Hepatocyte (in vitro differentiated cells): ENCODE data around the gene LAG3. TPM values are rescaled to one million over a fixed set of nuclear protein-coding genes. Genes with fewer than 3 reads are reported as not detected.

Experiments
- DNase-seq: peaks from one replicate; pipeline ENCODE4 v3.0.0-alpha.2; 2016; ENCODE audit warnings: low spot score
- H2AFZ ChIP-seq: fragments of 200-600 bp; sonication (generic); 2 replicates; pipeline ENCODE4 v1.6.0; 2016; ENCODE audit warnings: antibody characterized with exemption, mild to moderate bottlenecking
- H3K27ac ChIP-seq: fragments of 200-600 bp; sonication (generic); 2 replicates; pipeline ENCODE4 v1.5.1; 2016; ENCODE audit warnings: mild to moderate bottlenecking
- H3K27me3 ChIP-seq: fragments of 200-600 bp; sonication (generic); 2 replicates; pipeline ENCODE4 v1.6.1; 2016
- H3K36me3 ChIP-seq: fragments of 200-600 bp; sonication (generic); replicated peaks from 2 replicates; pipeline ENCODE4 v1.5.1; 2016; ENCODE audit warnings: low read depth; ENCODE audit not compliant: insufficient read depth
- H3K4me1 ChIP-seq: fragments of 200-600 bp; sonication (generic); 2 replicates; pipeline ENCODE4 v1.5.1; 2016; ENCODE audit warnings: mild to moderate bottlenecking, moderate library complexity; ENCODE audit not compliant: insufficient read depth
- H3K4me2 ChIP-seq: fragments of 200-600 bp; sonication (generic); 2 replicates; pipeline ENCODE4 v1.6.0; 2016
- H3K4me3 ChIP-seq: fragments of 200-600 bp; sonication (generic); 2 replicates; pipeline ENCODE4 v1.5.1; 2016; ENCODE audit warnings: mild to moderate bottlenecking
- H3K79me2 ChIP-seq: fragments of 200-600 bp; sonication (generic); 2 replicates; pipeline ENCODE4 v1.6.0; 2017; ENCODE audit warnings: mild to moderate bottlenecking
- H3K9me2 ChIP-seq: fragments of 200-600 bp; sonication (generic); replicated peaks from 2 replicates; pipeline ENCODE4 v1.6.0; 2017; ENCODE audit warnings: mild to moderate bottlenecking; ENCODE audit not compliant: insufficient read depth
- H3K9me3 ChIP-seq: fragments of 200-600 bp; sonication (generic); 2 replicates; pipeline ENCODE4 v1.5.1; 2016; ENCODE audit warnings: low read depth, mild to moderate bottlenecking
- H4K20me1 ChIP-seq: fragments of 200-600 bp; sonication (generic); 2 replicates; pipeline ENCODE4 v1.6.0; 2016; ENCODE audit warnings: mild to moderate bottlenecking; ENCODE audit not compliant: insufficient read depth, poor library complexity, severe bottlenecking
- EZH2 ChIP-seq: fragments of 200-600 bp; sonication (generic); IDR thresholded peaks from 2 replicates; pipeline ENCODE4 v1.6.1; 2016; ENCODE audit warnings: antibody characterized with exemption, mild to moderate bottlenecking, borderline replicate concordance
- EZH2phosphoT487 ChIP-seq: fragments of 200-600 bp; sonication (generic); IDR thresholded peaks from one replicate; pipeline ENCODE4 v1.6.1; 2018; ENCODE audit warnings: antibody characterized with exemption, mild to moderate bottlenecking, low read depth, moderate library complexity; ENCODE audit not compliant: unreplicated experiment, severe bottlenecking
- WGBS: methylation state at CpG from one replicate; pipeline ENCODE4 v1.1.6; 2016; ENCODE audit warnings: low lambda C conversion rate; ENCODE audit errors: missing lambda C conversion rate; 5-methylcytosine and 5-hydroxymethylcytosine counted together
- polyA plus RNA-seq: library from polyadenylated mRNA; unstranded; fragments of >200 nt; fragmentation: Nextera tagmentation; extraction: Ambion mirVana; gene quantifications from 2 replicates; pipeline ENCODE4 v1.2.1, GENCODE V29; 2016
- total RNA-seq: library from RNA; depleted of rRNA; stranded (reverse); fragments of >200 nt; gene quantifications from 2 replicates; pipeline ENCODE4 v1.2.3, GENCODE V29; 2014
- TF ChIP-seq, protein P1 (sequence below): fragments of 200-600 bp; sonication (generic); IDR thresholded peaks from 2 replicates; pipeline ENCODE4 v1.5.1; 2016; ENCODE audit warnings: antibody characterized with exemption, mild to moderate bottlenecking; ENCODE audit not compliant: poor library complexity

LAG3 gene
- total and polyA plus RNA-seq, 2 experiments from 2014 or later: 0.70 to 0.91 TPM

DNA sequence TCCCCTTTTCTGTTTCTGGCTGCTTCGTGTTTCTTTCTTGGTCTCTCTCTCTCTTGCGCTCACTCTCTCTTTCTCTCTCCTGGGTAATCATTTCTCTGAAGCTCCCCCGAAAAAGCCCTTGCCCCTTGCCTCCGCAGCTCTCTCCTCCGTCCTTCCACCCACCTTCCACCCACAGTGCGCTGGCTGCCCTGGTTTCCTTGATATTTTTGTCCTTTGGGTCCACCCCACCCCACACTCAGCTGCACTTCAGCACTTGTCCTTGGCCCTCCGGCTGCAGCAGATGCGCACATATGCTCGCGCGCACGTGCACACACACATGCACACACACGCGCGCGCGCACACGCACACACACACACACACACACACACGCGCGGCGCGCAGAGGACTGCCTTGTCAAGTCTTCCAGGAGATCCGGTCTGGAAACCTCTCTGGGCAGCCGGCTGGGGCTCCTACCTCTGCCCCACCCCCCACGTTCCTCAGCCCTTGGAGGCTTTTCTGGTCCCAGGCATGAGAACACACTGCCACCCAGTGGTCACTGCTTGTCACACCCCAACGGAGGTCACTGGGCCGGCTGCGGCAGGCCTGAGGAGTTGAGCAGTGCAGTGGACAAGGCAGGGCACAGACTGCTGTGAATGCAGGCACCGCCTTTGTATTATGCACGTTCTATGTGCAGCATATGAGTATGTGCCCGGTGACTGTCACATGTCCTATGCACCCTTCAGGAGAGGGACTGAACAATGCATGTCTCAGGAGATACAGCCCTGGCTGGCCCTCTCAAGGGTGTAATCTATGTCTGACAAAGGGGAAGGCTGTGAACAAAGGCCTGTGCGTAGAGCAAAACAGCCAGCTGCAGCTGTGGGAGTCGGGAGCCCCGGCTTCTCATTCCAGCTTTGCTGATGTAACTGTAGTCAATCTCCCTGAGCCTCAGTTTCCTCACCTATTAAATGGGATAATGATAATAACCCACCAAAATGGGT is 6.5 kb downstream of the LAG3 start:
- Histone ChIP-seq H3K27ac (peak overlapping the region; percentile 47), H2AFZ (peak overlapping the region; percentile 40), H3K36me3 (no peaks in the 10 kb centered on the region), H3K9me3 (no peaks in the 10 kb centered on the region), H4K20me1 (no peaks in the 10 kb centered on the region), H3K79me2 (no peaks in the 10 kb centered on the region), H3K4me1 (peaks cover 33% of the 10 kb centered on the region), H3K9me2 (no peaks in the 10 kb centered on the region), H3K27me3 (no peaks in the 10 kb centered on the region), H3K4me2 (peak overlapping the region; percentile 89), H3K4me3 (peak overlapping the region; percentile 14)
- TF ChIP-seq, protein P1, sequence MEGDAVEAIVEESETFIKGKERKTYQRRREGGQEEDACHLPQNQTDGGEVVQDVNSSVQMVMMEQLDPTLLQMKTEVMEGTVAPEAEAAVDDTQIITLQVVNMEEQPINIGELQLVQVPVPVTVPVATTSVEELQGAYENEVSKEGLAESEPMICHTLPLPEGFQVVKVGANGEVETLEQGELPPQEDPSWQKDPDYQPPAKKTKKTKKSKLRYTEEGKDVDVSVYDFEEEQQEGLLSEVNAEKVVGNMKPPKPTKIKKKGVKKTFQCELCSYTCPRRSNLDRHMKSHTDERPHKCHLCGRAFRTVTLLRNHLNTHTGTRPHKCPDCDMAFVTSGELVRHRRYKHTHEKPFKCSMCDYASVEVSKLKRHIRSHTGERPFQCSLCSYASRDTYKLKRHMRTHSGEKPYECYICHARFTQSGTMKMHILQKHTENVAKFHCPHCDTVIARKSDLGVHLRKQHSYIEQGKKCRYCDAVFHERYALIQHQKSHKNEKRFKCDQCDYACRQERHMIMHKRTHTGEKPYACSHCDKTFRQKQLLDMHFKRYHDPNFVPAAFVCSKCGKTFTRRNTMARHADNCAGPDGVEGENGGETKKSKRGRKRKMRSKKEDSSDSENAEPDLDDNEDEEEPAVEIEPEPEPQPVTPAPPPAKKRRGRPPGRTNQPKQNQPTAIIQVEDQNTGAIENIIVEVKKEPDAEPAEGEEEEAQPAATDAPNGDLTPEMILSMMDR: peak; percentile 97
- no peak for TF ChIP-seq EZH2phosphoT487
- DNase-seq: peak; percentile 98
- WGBS: 8% methylated on average over 34 of the region's 35 CpGs

DNA sequence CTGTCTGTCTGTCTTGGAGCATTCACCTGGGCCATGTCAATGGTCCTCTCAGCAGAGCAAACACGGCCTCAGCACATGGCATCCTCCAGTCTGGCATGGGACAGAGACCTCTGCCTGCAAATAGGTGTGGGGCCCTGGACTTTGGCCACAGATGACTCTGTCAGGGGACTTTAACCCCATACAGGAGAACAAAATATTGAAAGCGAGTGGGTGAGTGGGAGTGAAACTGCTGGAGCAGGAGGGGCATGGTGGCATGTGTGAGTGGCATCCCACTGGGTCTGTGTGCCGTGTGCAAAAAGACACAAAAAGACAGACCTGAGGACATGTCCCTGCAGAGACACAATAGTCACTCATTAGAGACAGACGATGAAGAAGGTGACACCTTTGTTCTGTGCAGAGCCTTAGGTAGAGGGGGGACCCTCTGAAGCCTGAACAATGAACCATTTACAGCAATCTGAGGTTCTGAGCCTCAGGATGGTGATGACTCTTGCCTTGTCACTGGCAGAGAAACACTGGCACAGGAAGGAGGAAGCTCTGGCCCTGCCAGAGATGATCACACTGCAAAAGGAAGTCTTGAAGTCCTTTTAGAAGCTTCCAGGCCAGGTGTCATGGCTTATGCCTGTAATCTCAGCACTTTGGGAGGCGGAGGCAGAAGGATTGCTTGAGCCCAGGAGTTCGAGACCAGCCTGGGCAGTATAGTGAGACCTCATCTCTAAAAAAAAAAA is 7.5 kb downstream of the LAG3 start:
- Histone ChIP-seq H3K4me2 (peak overlapping the region; percentile 89), H3K27ac (peak overlapping the region; percentile 39), H3K9me2 (no peaks in the 10 kb centered on the region), H2AFZ (no peak overlapping the region), H3K79me2 (no peaks in the 10 kb centered on the region), H3K36me3 (no peaks in the 10 kb centered on the region), H3K27me3 (no peaks in the 10 kb centered on the region), H3K4me3 (no peak overlapping the region), H3K4me1 (peaks cover 32% of the 10 kb centered on the region), H4K20me1 (no peaks in the 10 kb centered on the region), H3K9me3 (no peaks in the 10 kb centered on the region)
- WGBS: 80% methylated on average over 6 of the region's 6 CpGs
- peak; percentile 33 for DNase-seq
- TF ChIP-seq EZH2phosphoT487: no peak
- TF ChIP-seq, protein P1: no peak
- TF ChIP-seq EZH2: no peak

DNA sequence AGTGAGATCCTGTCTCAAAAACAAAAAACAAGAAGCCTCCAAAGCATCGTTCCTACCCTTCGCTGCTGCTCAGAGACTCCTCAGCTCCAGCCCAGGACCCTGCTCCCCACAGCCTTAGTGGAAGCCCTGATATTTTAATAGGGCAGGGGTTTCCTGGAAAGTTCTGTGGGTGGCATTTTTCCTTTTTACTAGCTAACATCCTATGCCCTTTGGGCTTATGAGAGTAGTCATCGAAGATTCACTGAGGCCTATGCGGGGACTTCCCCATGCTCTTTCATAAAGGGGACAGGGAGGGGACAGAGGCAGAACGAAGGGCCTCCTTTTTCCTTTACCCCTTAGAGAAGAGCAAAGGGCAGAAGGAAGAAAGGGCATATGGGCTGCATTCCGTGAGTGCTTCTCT is 8.3 kb downstream of the LAG3 start:
- H3K4me2 ChIP-seq: no peak overlapping the region
- WGBS: 90% methylated on average over 6 of the region's 6 CpGs

More for the DNA sequence above, 8.3 kb downstream of the LAG3 start:
- no peak overlapping the region for H3K27ac ChIP-seq
- H3K4me3 ChIP-seq: no peak overlapping the region
- TF ChIP-seq EZH2: no peak
- TF ChIP-seq EZH2phosphoT487: no peak
- H3K4me1 ChIP-seq: peaks cover 26% of the 10 kb centered on the region
- DNase-seq: peak; percentile 3
- H3K9me3 ChIP-seq: no peaks in the 10 kb centered on the region
- H4K20me1 ChIP-seq: no peaks in the 10 kb centered on the region
- H3K36me3 ChIP-seq: no peaks in the 10 kb centered on the region
- H3K27me3 ChIP-seq: no peaks in the 10 kb centered on the region
- no peaks in the 10 kb centered on the region for H3K79me2 ChIP-seq
- H3K9me2 ChIP-seq: no peaks in the 10 kb centered on the region
- H2AFZ ChIP-seq: no peak overlapping the region
